ENCODE results near the gene CCDC107.
A peak's percentile ranks its signal among the peaks of the same experiment; 100 is the strongest.
"Not testable (repeated sequence)": the region's sequence is repeated elsewhere in the genome, so short reads cannot be mapped to it uniquely, and the experiment has no call there.

Gene CCDC107

GRCh38 chr9:35639225-35639624, 18.9 kb upstream of the CCDC107 start:
- not testable (repeated sequence) for DNase-seq

GRCh38 chr9:35639631-35640030, 18.5 kb upstream of the CCDC107 start:
- no peak for DNase-seq

DNA sequence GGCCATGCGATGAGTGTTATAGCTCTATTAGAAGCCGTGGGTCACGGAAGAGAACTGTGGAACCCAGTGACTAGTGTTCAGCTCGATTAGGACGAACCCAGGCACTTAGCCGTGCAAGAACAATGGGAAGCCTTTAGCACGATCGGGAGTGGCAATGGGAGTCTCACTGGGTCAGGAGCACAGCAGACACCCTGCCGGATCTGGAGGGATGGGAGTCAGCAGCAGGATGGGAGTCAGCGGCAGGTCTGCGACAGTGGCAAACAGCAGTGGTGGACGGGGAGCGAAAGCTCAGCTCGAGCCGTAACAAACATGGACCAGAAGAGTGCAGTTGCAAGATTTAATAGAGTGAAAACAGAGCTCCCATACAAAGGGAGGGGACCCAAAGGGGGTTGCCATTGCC, 17.7 kb upstream of the CCDC107 start:
- DNase-seq, result not testable (repeated sequence)

DNA sequence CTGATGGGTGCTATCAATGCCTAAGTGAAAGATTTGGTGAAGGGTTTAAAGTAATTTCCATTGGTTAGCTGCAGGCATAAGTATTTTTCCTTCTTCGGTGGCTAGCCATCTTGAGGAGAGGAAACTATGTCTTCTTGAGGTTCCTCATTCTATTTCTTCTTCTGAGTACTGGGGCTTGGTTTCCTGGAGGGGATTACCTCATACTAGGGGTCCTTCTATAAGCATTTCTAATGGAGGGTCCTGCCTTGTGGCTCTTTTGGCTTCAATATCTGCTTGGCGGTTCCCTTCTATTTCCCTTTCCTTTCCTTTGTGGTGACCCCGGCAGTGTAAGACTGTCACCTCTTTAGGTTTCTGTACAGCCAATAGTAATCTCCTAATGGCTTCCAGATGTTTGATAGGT, 16.6 kb upstream of the CCDC107 start:
- not testable (repeated sequence) for DNase-seq

DNA sequence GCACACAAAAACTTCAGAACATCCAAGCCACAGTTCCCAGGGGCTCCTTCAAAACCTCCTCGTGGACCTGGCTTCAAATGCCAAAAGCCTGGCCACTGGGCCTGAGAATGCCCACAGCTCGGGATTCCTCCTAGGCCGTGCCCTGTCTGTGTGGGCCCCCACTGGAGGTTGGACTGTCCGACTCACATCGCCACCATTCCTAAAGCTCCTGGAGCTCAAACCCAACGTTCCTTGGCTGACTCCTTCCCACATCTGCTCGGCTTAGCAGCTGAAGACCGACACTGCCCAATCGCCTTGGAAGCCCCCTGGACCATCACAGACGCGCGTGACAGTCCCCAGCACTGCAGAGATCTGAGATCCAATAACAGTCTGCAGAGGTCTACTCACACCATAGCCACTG, 15.0 kb upstream of the CCDC107 start:
- no peak for DNase-seq

- DNase-seq, result not testable (repeated sequence)
Observed at GRCh38 chr9:35645736-35646135, 12.4 kb upstream of the CCDC107 start.

GRCh38 chr9:35646153-35646532, 11.9 kb upstream of the CCDC107 start:
- no peak for DNase-seq

DNA sequence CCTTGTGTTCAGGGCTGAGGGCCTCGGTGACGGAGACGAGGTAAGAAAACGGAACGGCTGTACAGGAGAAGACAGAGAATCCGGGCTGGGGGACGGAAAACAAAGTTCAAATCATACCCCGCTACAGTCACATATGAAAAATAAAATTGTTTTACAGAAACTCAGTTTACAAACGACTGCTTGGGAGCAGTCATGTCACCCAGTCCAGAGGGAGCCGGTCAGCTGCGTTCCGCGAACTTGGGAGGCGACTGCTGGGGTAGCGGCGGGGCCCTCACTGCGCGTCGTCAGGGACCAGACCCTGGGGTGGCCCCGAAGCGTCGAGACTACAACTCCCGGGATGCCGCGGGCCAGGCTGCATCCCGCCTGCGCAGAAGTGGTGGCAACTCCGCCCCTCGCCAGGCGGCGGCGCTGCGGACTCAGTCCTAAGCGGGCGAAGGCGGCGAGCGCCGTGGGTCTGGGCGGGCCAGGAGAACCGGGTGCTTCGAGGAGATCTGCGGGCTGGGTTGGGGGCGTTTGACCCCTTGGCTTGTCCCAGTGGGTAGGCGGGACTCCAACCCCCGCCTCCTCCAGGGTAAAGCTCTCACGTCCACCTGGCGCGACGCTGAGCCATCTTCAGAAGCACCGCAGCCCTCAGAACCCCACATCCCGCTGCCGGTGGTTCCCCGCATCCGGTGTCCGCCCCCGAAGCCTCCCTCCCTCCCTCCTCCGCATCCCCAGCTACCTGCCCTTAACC, 11.4 kb upstream of the CCDC107 start:
- DNase-seq, result peak; percentile 62

DNA sequence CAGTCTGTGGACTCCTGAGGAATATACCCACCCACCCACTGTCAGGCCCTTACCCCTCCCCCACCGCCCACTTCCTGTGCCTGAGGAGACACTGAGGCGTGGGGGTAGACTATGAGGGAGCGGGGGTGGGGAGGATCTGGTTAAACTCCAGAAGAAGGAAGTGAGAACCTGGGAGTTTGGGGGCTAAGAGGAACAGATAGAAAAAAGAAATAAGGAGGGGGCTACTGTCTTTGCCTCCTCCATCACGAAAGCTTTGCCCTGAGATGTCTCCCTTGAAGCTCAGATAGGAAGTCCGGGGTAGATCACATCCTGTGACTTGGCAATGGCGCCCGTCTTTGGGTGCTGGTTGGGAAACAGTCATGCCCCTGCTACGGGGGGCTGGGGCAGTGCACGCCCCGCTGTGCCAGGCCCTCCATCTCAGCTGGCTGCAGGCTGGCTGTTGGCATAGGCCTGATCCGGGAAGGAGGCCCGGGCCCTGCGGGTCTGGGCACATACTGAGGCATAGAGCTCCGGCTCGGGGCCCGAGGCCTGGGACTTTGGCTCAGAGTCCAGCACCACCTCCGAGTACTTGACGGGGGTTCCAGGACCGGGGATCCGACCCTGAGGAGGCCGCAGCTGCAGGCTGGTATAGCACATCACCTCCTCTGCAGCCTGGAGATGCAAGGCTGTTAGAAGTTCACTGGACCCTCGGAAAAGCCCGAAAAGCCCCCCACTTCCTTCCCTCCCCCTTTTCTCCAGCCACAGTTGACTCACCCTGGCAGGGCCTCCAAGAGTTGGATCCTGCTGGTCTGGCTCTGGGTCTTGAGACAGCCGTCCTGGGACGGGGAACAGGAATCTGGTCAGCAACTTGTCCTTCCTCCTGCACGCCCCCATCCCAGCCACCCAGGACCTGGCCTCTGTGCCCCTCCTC, 8.4 kb upstream of the CCDC107 start:
- no peak for DNase-seq

DNA sequence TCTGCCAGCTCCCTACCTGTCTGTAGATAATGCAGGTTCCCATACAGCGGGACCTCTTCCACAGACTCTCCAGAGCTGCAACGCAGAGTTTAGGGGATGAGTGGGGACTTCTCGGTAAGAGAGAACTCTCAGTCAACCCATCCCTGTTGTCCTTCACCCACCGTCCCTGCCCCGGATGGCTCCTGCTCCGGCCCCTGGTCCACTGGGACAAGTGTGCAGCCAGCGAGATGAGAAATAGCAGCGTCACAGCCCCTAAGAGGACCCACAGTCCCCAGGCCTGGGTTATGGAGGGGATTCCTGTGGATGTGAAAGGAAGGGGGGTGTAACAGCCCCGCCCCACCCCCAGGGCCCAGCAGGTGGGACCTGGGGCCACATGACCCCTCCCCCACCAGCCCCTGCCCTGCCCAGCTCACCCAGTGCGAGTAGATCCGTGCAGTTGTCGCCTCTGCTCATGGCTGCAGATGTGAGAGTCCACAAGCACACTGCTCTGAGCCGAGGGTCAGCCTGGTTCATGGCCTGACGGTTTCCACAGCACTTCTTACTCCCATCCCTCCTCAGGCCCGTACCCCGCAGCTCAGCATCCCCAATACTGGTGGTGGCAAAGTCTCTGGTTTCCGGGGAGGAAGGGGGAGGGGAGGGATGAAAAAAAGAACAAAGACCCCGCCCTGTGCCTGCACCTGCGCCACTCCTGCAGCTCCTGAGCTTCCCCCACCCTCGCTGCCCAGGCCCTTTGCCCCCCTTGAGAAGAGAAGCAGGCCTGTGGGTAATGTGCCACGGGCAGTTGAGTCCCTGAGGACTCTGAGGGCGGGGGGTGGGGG, 7.5 kb upstream of the CCDC107 start, which contains the start of gene SIT1:
Gene SIT1 (minus strand): TSS at position 591 of the 818 bp plus-strand sequence. CDS start 78 bp downstream, at position 513.
- no peak for DNase-seq

- no peak for DNase-seq
Observed at GRCh38 chr9:35651956-35652828, 5.9 kb upstream of the CCDC107 start.

- DNase-seq, result no peak
Observed at GRCh38 chr9:35652829-35653209, 5.3 kb upstream of the CCDC107 start.

- DNase-seq, result no peak
Observed at GRCh38 chr9:35653611-35654010, 4.5 kb upstream of the CCDC107 start.

DNA sequence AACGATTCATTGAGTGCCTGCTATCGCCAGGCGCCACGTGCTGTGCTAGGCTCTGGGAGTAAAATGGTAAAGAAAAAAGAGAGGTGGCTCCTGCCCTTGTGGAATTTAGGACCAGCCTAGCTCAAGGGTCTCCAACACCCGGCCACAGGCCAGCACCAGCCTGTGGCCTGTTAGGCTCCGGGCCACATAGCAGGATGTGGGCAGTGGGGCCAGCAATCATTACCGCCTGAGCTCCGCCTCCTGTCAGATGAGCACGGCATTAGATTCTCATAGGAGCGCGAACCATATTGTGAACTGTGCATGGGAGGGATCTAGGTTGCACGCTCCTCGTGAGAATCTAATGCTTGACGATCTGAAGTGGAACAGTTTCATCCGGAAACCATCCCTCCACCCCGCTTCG, 1.7 kb upstream of the CCDC107 start:
- no peak for DNase-seq

- no peak for DNase-seq
Observed at GRCh38 chr9:35656831-35657545, 1.1 kb upstream of the CCDC107 start.

DNA sequence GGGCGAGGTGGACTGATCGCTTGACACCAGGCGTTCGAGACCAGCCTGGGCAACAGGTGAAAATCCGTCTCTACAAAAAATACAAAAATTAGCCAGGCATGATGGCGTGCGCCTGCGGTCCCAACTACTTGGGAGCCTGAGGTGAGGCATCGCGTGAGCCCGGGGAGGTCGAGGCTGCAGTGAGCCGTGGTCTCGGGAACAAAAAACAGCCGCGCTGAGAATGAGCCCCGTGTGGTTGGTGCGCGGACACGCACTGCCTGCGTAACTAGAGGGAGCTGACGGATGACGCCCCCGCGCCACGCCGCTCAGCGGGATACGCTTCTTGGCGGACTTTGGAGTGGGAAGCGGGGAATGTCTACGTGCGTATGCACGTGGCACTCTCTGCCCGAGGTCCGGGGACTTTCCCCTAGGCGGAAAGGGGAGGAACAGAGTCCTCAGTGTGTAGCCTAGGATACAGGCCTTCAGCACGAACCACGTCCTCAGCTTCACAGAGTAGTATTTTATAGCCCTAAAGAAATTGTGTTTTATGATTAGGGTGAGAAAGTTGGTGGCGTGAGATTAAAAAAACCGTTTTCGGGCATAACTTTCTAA, 451 bp upstream of the CCDC107 start, which contains the start of gene RMRP:
Gene RMRP (minus strand): TSS at position 474 of the 591 bp plus-strand sequence.
- DNase-seq, result peak; percentile 89

- no peak for DNase-seq
Observed at GRCh38 chr9:35658968-35659220, 802 bp downstream of the CCDC107 start.

DNA sequence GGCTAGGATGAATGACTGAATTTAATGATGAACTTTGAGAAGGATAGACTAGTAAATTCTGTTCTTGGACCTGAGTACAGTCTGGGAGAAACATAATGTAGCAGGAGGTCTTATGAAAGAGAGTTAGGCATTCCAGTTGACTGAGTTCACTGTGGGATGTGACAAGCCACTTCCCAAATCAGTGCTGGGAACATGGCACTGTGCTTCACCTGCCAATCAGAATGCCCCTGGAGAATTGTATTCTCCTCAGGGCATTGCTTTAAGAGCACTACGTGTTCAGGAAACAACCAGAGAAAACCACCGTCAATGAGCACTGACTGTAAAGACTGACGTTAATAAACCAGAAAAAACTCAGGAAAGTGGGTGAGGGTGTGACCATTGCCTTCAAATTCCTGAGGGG, 1.2 kb downstream of the CCDC107 start:
- peak; percentile 25 for DNase-seq

- no peak for DNase-seq
Observed at GRCh38 chr9:35660966-35661415, 2.9 kb downstream of the CCDC107 start.

- DNase-seq, result no peak
Observed at GRCh38 chr9:35661756-35662350, 3.8 kb downstream of the CCDC107 start.

GRCh38 chr9:35662437-35662836, 4.3 kb downstream of the CCDC107 start:
- no peak for DNase-seq

All from NCI-H1436 treated with DMSO at 0.1 percent for 48 hours (cell line).